NCI-H2171 treated with DMSO at 0.1 percent for 48 hours (cell line): ENCODE measurements around the gene VPS13A.

Experiments used
- DNase-seq: peaks from one replicate; lab custom pipeline; 2025; lab: John Stamatoyannopoulos, UW

The VPS13A gene

GRCh38 chr9:77457916-77458592 lies 280.7 kb downstream of the VPS13A start:
- peak; percentile 80 for DNase-seq

GRCh38 chr9:77460938-77461337 lies 283.6 kb downstream of the VPS13A start:
- DNase-seq = no peak

- DNase-seq = no peak
These were observed 284.7 kb downstream of the VPS13A start for GRCh38 chr9:77462066-77462465.

GRCh38 chr9:77463151-77463550 lies 285.8 kb downstream of the VPS13A start:
- DNase-seq = no peak

- DNase-seq = peak; percentile 42
These were observed 287.3 kb downstream of the VPS13A start for GRCh38 chr9:77464661-77465060.

- no peak for DNase-seq
These were observed 292.3 kb downstream of the VPS13A start for GRCh38 chr9:77469515-77470231.
